ENCODE results near the gene NME9.

DNA sequence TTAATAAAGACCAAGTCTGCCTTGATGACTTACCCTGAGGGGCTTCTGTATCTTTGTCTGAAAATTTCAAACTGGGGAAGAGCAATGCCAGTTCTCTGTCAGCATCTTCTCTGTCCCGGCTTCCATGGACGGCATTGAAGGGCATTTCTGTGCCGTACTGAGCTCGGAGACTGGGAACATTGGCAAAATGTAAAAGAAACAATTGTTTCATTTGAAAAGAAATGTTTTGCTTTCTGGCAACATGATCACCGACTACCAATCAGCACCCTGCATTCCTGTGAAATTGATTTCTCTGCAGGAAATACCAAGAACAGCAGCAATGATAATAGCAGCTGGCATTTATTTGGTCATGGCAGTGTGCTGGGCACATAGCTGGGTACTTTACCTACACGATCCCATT lies 26.2 kb downstream of the NME9 start:
- TF ChIP-seq PAX5 (IDR thresholded peaks at IDR 0.05; ENCODE audit: insufficient read depth, low read length, severe bottlenecking) = no peak
- no peak for TF ChIP-seq POLR2A (IDR thresholded peaks at IDR 0.05; ENCODE audit: low read depth, low read length)
- TF ChIP-seq POLR2AphosphoS5 (IDR thresholded peaks at IDR 0.05; ENCODE audit: low read depth, low read length) = no peak
- no peak for TF ChIP-seq TAF1 (IDR thresholded peaks at IDR 0.05; ENCODE audit: low read depth, low read length)
- no peak for TF ChIP-seq POU2F2 (IDR thresholded peaks at IDR 0.05; ENCODE audit: low read depth, low read length)
- TF ChIP-seq SPI1 (IDR thresholded peaks at IDR 0.05; ENCODE audit: low read depth, low read length) = no peak
